Activated gamma-delta T cell treated with Interleukin-2 at 50 U/mL for 16 hours (primary cell): ENCODE data around the gene FTO.

Source experiments
- DNase-seq: peaks from one replicate; pipeline ENCODE4 v3.0.0-alpha.2; 2020

FTO gene

GRCh38 chr16:54027995-54028394 lies 324.0 kb downstream of the FTO start:
- DNase-seq: no peak

- no peak for DNase-seq
Measured at GRCh38 chr16:54030451-54030850, 326.5 kb downstream of the FTO start.

GRCh38 chr16:54031107-54031760 lies 327.3 kb downstream of the FTO start:
- no peak for DNase-seq

GRCh38 chr16:54033747-54034146 lies 329.8 kb downstream of the FTO start:
- no peak for DNase-seq

- no peak for DNase-seq
Measured at GRCh38 chr16:54034684-54035083, 330.7 kb downstream of the FTO start.

GRCh38 chr16:54040480-54040879 lies 336.5 kb downstream of the FTO start:
- DNase-seq: no peak

- DNase-seq: no peak
Measured at GRCh38 chr16:54040975-54041374, 337.0 kb downstream of the FTO start.

GRCh38 chr16:54048586-54049495 lies 344.9 kb downstream of the FTO start:
- no peak for DNase-seq

- no peak for DNase-seq
Measured at GRCh38 chr16:54049591-54050458, 345.9 kb downstream of the FTO start.

- no peak for DNase-seq
Measured at GRCh38 chr16:54050459-54051210, 346.7 kb downstream of the FTO start.

- no peak for DNase-seq
Measured at GRCh38 chr16:54051821-54052220, 347.9 kb downstream of the FTO start.

- no peak for DNase-seq
Measured at GRCh38 chr16:54052271-54052670, 348.3 kb downstream of the FTO start.

GRCh38 chr16:54053891-54054820 lies 350.2 kb downstream of the FTO start:
- DNase-seq: no peak

GRCh38 chr16:54055191-54055590 lies 351.2 kb downstream of the FTO start:
- no peak for DNase-seq

- DNase-seq: no peak
Measured at GRCh38 chr16:54055864-54056263, 351.9 kb downstream of the FTO start.

- DNase-seq: no peak
Measured at GRCh38 chr16:54056921-54057320, 353.0 kb downstream of the FTO start.

- no peak for DNase-seq
Measured at GRCh38 chr16:54059319-54059718, 355.4 kb downstream of the FTO start.

- DNase-seq: no peak
Measured at GRCh38 chr16:54060599-54061421, 356.9 kb downstream of the FTO start.

- DNase-seq: no peak
Measured at GRCh38 chr16:54061454-54061853, 357.5 kb downstream of the FTO start.
